GM12878 (cell line): ENCODE measurements around the gene EVX2. TPM values are rescaled to one million over a fixed set of nuclear protein-coding genes. Genes with fewer than 3 reads are reported as not detected.

Experiments
- HDGF ChIP-seq: fragments of 450-650 bp; IDR thresholded peaks from 2 replicates; pipeline ENCODE4 v1.6.1; 2016; ENCODE audit warnings: antibody characterized with exemption
- NKRF ChIP-seq: fragments of 450-650 bp; conservative IDR thresholded peaks from 2 replicates; pipeline ENCODE4 v1.6.1; 2017; ENCODE audit warnings: mild to moderate bottlenecking, moderate library complexity
- polyA plus RNA-seq, 11 experiments: library from polyadenylated mRNA; depleted of rRNA in 4 of 11; unstranded in 6 of 11; stranded (reverse) in 5 of 11; fragments of >200 nt; fragmentation: Nextera tagmentation in 4 of 11; fragmentation: Illumina TruSeq in 1 of 11; extraction: Ambion mirVana in 4 of 11; extraction: Trizol in 1 of 11; gene quantifications; 1 replicate in 1 of 11; 2 replicates in 10 of 11; pipeline versions ENCODE4 v1.2.1 to v1.2.3, GENCODE V29; 2011 to 2016; ENCODE audit warnings: inconsistent platforms in 2 of 11, missing spikeins in 2 of 11, low read depth in 1 of 11
- total RNA-seq, 4 experiments: library from RNA; depleted of rRNA in 3 of 4; stranded (reverse); fragments of >200 nt in 3 of 4; fragmentation: Illumina TruSeq in 1 of 4; extraction: Trizol in 1 of 4; gene quantifications; 2 replicates each; pipeline versions ENCODE4 v1.2.1 to v1.2.3, GENCODE V29; 2013 to 2021
- TF ChIP-seq, protein P1 (sequence below): IDR thresholded peaks from 2 replicates; pipeline ENCODE4 v1.6.1; 2012; ENCODE audit warnings: improper control_type of control experiment, low read depth, low read length; ENCODE audit not compliant: insufficient replicate concordance

EVX2 gene
- total and polyA plus RNA-seq, 10 of the 15 experiments (the other 5 are each of a cell fraction or from before 2014, with no cell fraction given): not detected

DNA sequence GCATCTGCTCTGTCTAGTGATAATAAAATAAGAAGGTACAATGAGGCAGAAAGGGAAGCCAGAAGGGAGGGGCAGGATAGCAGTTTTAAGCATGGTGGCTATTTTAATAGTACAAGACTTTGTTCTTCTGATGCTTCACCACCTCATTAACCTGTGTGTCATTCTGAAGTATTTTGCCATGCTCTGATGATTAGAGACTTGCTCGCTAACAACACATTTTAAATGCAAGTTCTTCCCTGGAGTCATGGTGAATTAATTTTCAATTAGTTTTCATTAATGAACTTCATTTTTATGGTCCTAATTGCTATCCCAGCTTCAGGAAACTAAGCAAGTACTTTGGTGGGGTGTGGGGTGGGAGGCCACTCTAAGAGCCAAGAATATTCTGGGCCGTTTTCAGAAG lies 56.0 kb downstream of the EVX2 start (continued):
- TF ChIP-seq, protein P1, sequence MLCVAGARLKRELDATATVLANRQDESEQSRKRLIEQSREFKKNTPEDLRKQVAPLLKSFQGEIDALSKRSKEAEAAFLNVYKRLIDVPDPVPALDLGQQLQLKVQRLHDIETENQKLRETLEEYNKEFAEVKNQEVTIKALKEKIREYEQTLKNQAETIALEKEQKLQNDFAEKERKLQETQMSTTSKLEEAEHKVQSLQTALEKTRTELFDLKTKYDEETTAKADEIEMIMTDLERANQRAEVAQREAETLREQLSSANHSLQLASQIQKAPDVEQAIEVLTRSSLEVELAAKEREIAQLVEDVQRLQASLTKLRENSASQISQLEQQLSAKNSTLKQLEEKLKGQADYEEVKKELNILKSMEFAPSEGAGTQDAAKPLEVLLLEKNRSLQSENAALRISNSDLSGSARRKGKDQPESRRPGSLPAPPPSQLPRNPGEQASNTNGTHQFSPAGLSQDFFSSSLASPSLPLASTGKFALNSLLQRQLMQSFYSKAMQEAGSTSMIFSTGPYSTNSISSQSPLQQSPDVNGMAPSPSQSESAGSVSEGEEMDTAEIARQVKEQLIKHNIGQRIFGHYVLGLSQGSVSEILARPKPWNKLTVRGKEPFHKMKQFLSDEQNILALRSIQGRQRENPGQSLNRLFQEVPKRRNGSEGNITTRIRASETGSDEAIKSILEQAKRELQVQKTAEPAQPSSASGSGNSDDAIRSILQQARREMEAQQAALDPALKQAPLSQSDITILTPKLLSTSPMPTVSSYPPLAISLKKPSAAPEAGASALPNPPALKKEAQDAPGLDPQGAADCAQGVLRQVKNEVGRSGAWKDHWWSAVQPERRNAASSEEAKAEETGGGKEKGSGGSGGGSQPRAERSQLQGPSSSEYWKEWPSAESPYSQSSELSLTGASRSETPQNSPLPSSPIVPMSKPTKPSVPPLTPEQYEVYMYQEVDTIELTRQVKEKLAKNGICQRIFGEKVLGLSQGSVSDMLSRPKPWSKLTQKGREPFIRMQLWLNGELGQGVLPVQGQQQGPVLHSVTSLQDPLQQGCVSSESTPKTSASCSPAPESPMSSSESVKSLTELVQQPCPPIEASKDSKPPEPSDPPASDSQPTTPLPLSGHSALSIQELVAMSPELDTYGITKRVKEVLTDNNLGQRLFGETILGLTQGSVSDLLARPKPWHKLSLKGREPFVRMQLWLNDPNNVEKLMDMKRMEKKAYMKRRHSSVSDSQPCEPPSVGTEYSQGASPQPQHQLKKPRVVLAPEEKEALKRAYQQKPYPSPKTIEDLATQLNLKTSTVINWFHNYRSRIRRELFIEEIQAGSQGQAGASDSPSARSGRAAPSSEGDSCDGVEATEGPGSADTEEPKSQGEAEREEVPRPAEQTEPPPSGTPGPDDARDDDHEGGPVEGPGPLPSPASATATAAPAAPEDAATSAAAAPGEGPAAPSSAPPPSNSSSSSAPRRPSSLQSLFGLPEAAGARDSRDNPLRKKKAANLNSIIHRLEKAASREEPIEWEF: no peak
- TF ChIP-seq NKRF (no peak), HDGF (no peak)

Other genes with a start within 250 kb of the EVX2 start
Only the 7 nearest of the 11 such genes appear.
- not detected in 2 replicates for gene HOXD13, start 8.8 kb upstream of the EVX2 start, total RNA-seq (2014; rRNA removed)
- gene HOXD13, start 8.8 kb upstream of the EVX2 start, total RNA-seq (2014; rRNA removed; fragmentation: Illumina TruSeq; extraction: Trizol): not detected in 2 replicates
- not detected in 2 replicates for gene HOXD13, start 8.8 kb upstream of the EVX2 start, total RNA-seq (2021)
- not detected in 2 replicates for gene HOXD13, start 8.8 kb upstream of the EVX2 start, polyA plus RNA-seq (2011; rRNA removed)
- not detected in 2 replicates for gene HOXD13, start 8.8 kb upstream of the EVX2 start, polyA plus RNA-seq (2014; fragmentation: Illumina TruSeq; extraction: Trizol)
- gene HOXD13, start 8.8 kb upstream of the EVX2 start, polyA plus RNA-seq (2014; fragmentation: Nextera tagmentation; extraction: Ambion mirVana): not detected
- gene HOXD13, start 8.8 kb upstream of the EVX2 start, polyA plus RNA-seq (2014; rRNA removed): not detected in 2 replicates
- not detected for gene HOXD13, start 8.8 kb upstream of the EVX2 start, polyA plus RNA-seq (2016; fragmentation: Nextera tagmentation; extraction: Ambion mirVana)
- not detected in 2 replicates for gene HOXD12, start 15.8 kb upstream of the EVX2 start, total RNA-seq (2014; rRNA removed)
- gene HOXD12, start 15.8 kb upstream of the EVX2 start, total RNA-seq (2014; rRNA removed; fragmentation: Illumina TruSeq; extraction: Trizol): not detected in 2 replicates
- not detected in 2 replicates for gene HOXD12, start 15.8 kb upstream of the EVX2 start, total RNA-seq (2021)
- gene HOXD12, start 15.8 kb upstream of the EVX2 start, polyA plus RNA-seq (2011; rRNA removed): not detected in 2 replicates
- gene HOXD12, start 15.8 kb upstream of the EVX2 start, polyA plus RNA-seq (2014; fragmentation: Illumina TruSeq; extraction: Trizol): not detected in 2 replicates
- not detected for gene HOXD12, start 15.8 kb upstream of the EVX2 start, polyA plus RNA-seq (2014; fragmentation: Nextera tagmentation; extraction: Ambion mirVana)
- not detected in 2 replicates for gene HOXD12, start 15.8 kb upstream of the EVX2 start, polyA plus RNA-seq (2014; rRNA removed)
- gene HOXD12, start 15.8 kb upstream of the EVX2 start, polyA plus RNA-seq (2016; fragmentation: Nextera tagmentation; extraction: Ambion mirVana): not detected
- not detected in 2 replicates for gene HOXD11, start 23.3 kb upstream of the EVX2 start, total RNA-seq (2014; rRNA removed)
- gene HOXD11, start 23.3 kb upstream of the EVX2 start, total RNA-seq (2014; rRNA removed; fragmentation: Illumina TruSeq; extraction: Trizol): not detected in 2 replicates
- gene HOXD11, start 23.3 kb upstream of the EVX2 start, total RNA-seq (2021): not detected in 2 replicates
- gene HOXD11, start 23.3 kb upstream of the EVX2 start, polyA plus RNA-seq (2011; rRNA removed): not detected in 2 replicates
- gene HOXD11, start 23.3 kb upstream of the EVX2 start, polyA plus RNA-seq (2014; fragmentation: Illumina TruSeq; extraction: Trizol): not detected in 2 replicates
- not detected for gene HOXD11, start 23.3 kb upstream of the EVX2 start, polyA plus RNA-seq (2014; fragmentation: Nextera tagmentation; extraction: Ambion mirVana)
- not detected in 2 replicates for gene HOXD11, start 23.3 kb upstream of the EVX2 start, polyA plus RNA-seq (2014; rRNA removed)
- not detected for gene HOXD11, start 23.3 kb upstream of the EVX2 start, polyA plus RNA-seq (2016; fragmentation: Nextera tagmentation; extraction: Ambion mirVana)
- gene HOXD10, start 32.8 kb upstream of the EVX2 start, total RNA-seq (2014; rRNA removed): not detected in 2 replicates
- not detected in 2 replicates for gene HOXD10, start 32.8 kb upstream of the EVX2 start, total RNA-seq (2014; rRNA removed; fragmentation: Illumina TruSeq; extraction: Trizol)
- gene HOXD10, start 32.8 kb upstream of the EVX2 start, total RNA-seq (2021): not detected in 2 replicates
- gene HOXD10, start 32.8 kb upstream of the EVX2 start, polyA plus RNA-seq (2011; rRNA removed): not detected in 2 replicates
- not detected in 2 replicates for gene HOXD10, start 32.8 kb upstream of the EVX2 start, polyA plus RNA-seq (2014; fragmentation: Illumina TruSeq; extraction: Trizol)
- not detected for gene HOXD10, start 32.8 kb upstream of the EVX2 start, polyA plus RNA-seq (2014; fragmentation: Nextera tagmentation; extraction: Ambion mirVana)
- gene HOXD10, start 32.8 kb upstream of the EVX2 start, polyA plus RNA-seq (2014; rRNA removed): not detected in 2 replicates
- gene HOXD10, start 32.8 kb upstream of the EVX2 start, polyA plus RNA-seq (2016; fragmentation: Nextera tagmentation; extraction: Ambion mirVana): not detected
- not detected in 2 replicates for gene HOXD9, start 38.8 kb upstream of the EVX2 start, total RNA-seq (2014; rRNA removed)
- not detected in 2 replicates for gene HOXD9, start 38.8 kb upstream of the EVX2 start, total RNA-seq (2014; rRNA removed; fragmentation: Illumina TruSeq; extraction: Trizol)
- gene HOXD9, start 38.8 kb upstream of the EVX2 start, total RNA-seq (2021): not detected in 2 replicates
- not detected in 2 replicates for gene HOXD9, start 38.8 kb upstream of the EVX2 start, polyA plus RNA-seq (2011; rRNA removed)
- not detected in 2 replicates for gene HOXD9, start 38.8 kb upstream of the EVX2 start, polyA plus RNA-seq (2014; fragmentation: Illumina TruSeq; extraction: Trizol)
- gene HOXD9, start 38.8 kb upstream of the EVX2 start, polyA plus RNA-seq (2014; fragmentation: Nextera tagmentation; extraction: Ambion mirVana): not detected
- gene HOXD9, start 38.8 kb upstream of the EVX2 start, polyA plus RNA-seq (2014; rRNA removed): not detected in 2 replicates
- gene HOXD9, start 38.8 kb upstream of the EVX2 start, polyA plus RNA-seq (2016; fragmentation: Nextera tagmentation; extraction: Ambion mirVana): not detected
- not detected in 2 replicates for gene HOXD8, start 45.7 kb upstream of the EVX2 start, total RNA-seq (2014; rRNA removed)
- gene HOXD8, start 45.7 kb upstream of the EVX2 start, total RNA-seq (2014; rRNA removed; fragmentation: Illumina TruSeq; extraction: Trizol): not detected in 2 replicates
- not detected in 2 replicates for gene HOXD8, start 45.7 kb upstream of the EVX2 start, total RNA-seq (2021)
- gene HOXD8, start 45.7 kb upstream of the EVX2 start, polyA plus RNA-seq (2011; rRNA removed): not detected in 2 replicates
- not detected in 2 replicates for gene HOXD8, start 45.7 kb upstream of the EVX2 start, polyA plus RNA-seq (2014; fragmentation: Illumina TruSeq; extraction: Trizol)
- not detected for gene HOXD8, start 45.7 kb upstream of the EVX2 start, polyA plus RNA-seq (2014; fragmentation: Nextera tagmentation; extraction: Ambion mirVana)
- not detected in 2 replicates for gene HOXD8, start 45.7 kb upstream of the EVX2 start, polyA plus RNA-seq (2014; rRNA removed)
- gene HOXD8, start 45.7 kb upstream of the EVX2 start, polyA plus RNA-seq (2016; fragmentation: Nextera tagmentation; extraction: Ambion mirVana): not detected
- gene HOXD4, start 67.6 kb upstream of the EVX2 start, total RNA-seq (2014; rRNA removed): not detected in 2 replicates
- not detected in 2 replicates for gene HOXD4, start 67.6 kb upstream of the EVX2 start, total RNA-seq (2014; rRNA removed; fragmentation: Illumina TruSeq; extraction: Trizol)
- gene HOXD4, start 67.6 kb upstream of the EVX2 start, total RNA-seq (2021): not detected in 2 replicates
- gene HOXD4, start 67.6 kb upstream of the EVX2 start, polyA plus RNA-seq (2011; rRNA removed): 0.07 and 0.13 TPM in 2 replicates
- not detected in 2 replicates for gene HOXD4, start 67.6 kb upstream of the EVX2 start, polyA plus RNA-seq (2014; fragmentation: Illumina TruSeq; extraction: Trizol)
- gene HOXD4, start 67.6 kb upstream of the EVX2 start, polyA plus RNA-seq (2014; fragmentation: Nextera tagmentation; extraction: Ambion mirVana): not detected
- gene HOXD4, start 67.6 kb upstream of the EVX2 start, polyA plus RNA-seq (2014; rRNA removed): not detected in 2 replicates
- gene HOXD4, start 67.6 kb upstream of the EVX2 start, polyA plus RNA-seq (2016; fragmentation: Nextera tagmentation; extraction: Ambion mirVana): not detected